GM19455 (cell line): ENCODE measurements around the gene CLCN2.
A peak's percentile ranks its signal among the peaks of the same experiment; 100 is the strongest.

Source experiments
- ATAC-seq: cut with Tn5 transposase; IDR thresholded peaks from one replicate; pipeline ENCODE4 v1.9.1; 2021; ENCODE audit not compliant: unreplicated experiment

Gene CLCN2

DNA sequence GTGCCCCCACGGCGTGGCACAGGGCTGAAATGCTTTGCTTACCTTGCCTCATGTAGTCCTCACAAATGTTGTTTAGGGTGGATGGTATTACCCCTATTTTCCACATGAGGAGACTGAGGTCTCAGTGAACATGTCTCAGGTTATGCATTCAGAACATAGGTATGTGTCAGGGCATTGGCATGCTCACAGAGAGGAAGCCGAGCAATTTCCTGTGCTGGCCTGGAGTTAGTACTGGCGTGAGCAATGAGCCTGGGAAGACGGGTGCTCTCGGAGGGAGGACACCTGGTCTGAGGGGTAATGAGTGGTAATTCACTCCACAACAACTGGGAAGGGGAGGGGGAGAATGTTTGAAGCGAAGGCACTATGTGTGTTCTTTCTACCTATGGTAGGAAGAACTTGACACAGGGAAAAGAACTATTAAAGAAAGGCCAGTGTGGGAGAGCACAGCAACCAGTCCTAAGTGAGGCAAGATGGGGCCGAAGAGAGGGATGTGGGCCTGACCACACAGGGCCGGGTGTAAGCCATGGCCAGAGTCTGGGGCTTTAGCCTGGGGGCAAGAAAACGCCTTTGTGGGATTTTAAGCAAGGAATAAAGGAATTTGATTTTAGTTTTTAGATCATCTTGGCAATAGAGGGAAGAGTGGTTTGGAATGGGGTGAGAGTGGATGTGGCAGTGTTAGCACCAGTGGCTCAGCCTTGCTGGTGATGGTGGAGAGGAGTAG, 28.9 kb downstream of the CLCN2 start:
- ATAC-seq = no peak

DNA sequence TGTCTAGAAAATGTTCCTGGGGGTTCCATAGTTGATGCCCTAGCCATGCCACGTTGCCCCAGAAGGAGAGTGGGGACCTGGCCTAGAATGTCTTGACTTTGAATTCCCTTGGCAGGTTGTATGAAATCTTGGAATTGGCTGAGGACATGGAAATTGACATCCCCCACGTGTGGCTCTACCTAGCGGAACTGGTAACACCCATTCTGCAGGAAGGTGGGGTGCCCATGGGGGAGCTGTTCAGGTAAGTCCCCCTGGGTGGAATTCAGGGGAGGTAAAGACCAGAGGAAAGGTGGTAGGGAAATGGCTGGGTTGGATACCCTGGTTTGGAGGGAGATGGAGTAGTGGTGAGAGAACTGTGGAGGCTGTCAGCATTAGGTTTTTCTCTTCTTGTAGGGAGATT, 32.9 kb downstream of the CLCN2 start:
- no peak for ATAC-seq

DNA sequence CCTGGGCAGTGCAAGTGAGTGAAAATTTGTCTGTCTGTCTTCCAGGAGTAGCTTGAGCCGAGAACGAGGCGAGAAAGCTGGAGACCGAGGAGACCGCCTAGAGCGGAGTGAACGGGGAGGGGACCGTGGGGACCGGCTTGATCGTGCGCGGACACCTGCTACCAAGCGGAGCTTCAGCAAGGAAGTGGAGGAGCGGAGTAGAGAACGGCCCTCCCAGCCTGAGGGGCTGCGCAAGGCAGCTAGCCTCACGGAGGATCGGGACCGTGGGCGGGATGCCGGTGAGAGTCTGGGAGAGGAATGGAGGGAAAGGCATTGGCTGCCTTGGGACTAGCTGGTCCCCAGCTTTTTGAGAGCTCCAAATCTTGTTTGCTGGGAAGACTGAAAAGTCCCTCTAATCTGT, 34.2 kb downstream of the CLCN2 start:
- no peak for ATAC-seq

DNA sequence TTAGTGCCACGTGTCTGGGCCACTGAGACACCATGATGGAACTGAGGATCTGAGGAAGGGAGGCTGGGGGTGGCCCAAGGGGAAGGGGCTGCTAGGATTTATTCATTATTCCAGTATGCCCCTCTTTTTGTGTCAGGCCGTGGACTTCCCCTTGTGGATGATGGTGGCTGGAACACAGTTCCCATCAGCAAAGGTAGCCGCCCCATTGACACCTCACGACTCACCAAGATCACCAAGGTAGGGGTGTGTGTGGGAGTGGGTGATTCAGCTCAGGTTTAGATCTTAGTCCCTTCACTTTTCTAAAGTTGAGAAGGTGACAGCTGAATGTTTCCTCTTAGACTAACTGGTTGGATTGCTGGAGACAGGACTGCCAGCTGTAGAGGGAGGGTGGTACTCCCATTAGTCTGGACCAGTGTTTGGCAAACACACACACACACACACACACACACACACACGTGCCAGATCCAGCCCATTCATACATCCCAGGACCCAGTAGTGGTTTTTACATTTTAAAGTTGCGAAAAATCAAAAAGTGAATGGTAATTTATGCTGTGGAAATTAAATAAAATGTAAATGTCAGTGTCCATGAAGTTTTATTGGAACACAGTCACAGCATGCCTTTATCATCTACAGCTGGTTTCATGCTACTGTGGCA, 35.6 kb downstream of the CLCN2 start:
- ATAC-seq = no peak

- no peak for ATAC-seq
Observed at GRCh38 chr3:184325269-184325668, 36.1 kb downstream of the CLCN2 start.

GRCh38 chr3:184323696-184324095, 37.7 kb downstream of the CLCN2 start:
- no peak for ATAC-seq

DNA sequence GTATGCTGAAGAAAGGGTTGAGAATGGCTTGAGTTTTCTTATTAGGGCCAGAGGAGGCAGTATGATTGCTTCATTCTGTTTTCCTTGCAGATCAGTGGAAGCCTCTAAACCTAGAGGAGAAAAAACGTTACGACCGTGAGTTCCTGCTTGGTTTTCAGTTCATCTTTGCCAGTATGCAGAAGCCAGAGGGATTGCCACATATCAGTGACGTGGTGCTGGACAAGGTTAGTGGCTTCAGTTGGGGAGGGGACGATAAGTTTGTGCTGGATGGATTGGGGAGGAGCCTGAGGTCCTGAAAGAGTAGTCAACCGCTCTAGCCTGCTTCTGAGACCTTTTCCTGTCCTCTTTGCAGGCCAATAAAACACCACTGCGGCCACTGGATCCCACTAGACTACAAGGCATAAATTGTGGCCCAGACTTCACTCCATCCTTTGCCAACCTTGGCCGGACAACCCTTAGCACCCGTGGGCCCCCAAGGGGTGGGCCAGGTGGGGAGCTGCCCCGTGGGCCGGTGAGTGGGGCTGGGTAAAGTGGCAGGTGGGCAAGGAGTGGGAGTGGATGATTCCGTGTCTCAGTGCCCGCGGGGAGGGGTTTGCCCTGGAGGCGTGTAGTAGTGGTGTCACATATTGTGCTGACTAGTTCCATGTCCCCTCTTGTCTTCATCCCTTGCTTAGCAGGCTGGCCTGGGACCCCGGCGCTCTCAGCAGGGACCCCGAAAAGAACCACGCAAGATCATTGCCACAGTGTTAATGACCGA, 38.5 kb downstream of the CLCN2 start:
- no peak for ATAC-seq

DNA sequence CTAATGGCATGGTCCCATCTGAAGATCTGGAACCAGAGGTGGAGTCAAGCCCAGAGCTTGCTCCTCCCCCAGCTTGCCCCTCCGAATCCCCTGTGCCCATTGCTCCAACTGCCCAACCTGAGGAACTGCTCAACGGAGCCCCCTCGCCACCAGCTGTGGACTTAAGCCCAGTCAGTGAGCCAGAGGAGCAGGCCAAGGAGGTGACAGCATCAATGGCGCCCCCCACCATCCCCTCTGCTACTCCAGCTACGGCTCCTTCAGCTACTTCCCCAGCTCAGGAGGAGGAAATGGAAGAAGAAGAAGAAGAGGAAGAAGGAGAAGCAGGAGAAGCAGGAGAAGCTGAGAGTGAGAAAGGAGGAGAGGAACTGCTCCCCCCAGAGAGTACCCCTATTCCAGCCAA, 39.7 kb downstream of the CLCN2 start:
- no peak for ATAC-seq

GRCh38 chr3:184320104-184320445, 41.3 kb downstream of the CLCN2 start:
- ATAC-seq = no peak

GRCh38 chr3:184317201-184317600, 44.2 kb downstream of the CLCN2 start:
- no peak for ATAC-seq

DNA sequence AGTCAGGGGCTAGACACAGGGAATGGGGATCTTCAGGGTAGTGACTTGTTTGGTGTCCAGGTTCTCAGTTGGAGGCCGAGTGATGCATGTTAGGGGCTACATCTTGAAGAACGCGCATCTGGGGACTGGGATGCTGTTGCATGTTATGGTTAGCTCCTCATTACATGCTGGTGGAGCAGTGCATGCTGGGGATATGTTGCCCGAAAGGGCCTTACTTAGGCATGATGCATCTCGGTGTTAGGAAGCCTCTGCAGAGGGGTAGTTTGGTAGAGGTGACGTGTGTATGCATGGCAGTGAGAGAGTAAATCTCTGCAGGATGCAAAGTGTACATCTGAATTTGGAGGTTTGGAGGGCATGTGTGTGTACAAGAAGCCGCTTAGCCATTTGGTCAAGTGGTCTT, 44.6 kb downstream of the CLCN2 start:
- no peak for ATAC-seq

DNA sequence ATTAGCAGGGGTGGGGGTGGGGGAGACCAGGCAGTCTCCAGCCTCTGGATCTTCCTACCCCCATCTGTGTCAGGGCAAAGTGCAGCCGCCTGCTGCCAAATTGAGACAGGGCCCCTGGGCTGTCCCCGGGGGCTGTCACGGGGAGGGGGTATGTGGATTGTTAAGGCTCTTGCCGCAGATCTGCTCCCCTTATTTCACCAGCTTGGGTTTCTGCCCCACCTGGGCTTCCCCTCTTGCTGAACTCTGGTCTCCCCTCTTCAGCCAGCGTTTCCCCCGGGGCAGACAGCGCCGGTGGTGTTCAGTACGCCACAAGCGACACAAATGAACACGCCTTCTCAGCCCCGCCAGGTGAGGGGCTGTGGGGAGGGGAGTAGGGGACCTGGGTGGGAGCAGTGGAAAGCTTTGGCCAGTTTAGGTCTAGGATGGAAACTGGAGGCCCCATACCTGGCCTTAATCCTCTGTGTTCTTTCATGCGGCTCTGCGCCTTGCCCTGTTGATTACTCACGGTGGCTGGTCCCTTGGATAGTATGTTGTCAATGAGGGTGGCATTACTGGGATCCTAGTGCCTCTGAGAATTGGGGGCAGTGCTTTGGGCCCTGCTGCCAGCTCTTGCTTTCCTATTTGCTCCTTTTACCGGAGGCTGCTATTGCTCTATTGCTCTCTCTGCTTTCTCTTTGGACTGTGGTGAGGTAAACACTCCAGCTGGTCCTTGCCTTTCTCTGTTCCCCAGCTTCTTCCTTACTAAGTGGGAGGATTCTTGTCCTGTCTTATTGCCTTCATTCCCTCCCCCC, 45.3 kb downstream of the CLCN2 start:
- no peak for ATAC-seq

DNA sequence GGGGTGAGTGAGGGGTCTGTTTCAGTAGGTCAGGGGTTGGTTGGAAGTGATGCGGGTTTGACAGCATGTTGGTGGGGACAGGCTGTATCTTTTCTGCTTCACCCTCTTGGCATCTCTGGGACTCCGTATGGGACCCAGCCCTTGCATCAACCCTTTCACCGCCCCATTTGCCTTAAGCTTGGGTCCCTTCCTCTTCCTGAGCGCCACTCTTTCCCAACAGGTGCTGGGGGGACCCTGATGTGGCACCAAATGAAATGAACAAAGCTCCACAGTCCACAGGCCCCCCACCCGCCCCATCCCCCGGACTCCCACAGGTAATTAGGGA, 45.9 kb downstream of the CLCN2 start:
- ATAC-seq = peak; percentile 2

DNA sequence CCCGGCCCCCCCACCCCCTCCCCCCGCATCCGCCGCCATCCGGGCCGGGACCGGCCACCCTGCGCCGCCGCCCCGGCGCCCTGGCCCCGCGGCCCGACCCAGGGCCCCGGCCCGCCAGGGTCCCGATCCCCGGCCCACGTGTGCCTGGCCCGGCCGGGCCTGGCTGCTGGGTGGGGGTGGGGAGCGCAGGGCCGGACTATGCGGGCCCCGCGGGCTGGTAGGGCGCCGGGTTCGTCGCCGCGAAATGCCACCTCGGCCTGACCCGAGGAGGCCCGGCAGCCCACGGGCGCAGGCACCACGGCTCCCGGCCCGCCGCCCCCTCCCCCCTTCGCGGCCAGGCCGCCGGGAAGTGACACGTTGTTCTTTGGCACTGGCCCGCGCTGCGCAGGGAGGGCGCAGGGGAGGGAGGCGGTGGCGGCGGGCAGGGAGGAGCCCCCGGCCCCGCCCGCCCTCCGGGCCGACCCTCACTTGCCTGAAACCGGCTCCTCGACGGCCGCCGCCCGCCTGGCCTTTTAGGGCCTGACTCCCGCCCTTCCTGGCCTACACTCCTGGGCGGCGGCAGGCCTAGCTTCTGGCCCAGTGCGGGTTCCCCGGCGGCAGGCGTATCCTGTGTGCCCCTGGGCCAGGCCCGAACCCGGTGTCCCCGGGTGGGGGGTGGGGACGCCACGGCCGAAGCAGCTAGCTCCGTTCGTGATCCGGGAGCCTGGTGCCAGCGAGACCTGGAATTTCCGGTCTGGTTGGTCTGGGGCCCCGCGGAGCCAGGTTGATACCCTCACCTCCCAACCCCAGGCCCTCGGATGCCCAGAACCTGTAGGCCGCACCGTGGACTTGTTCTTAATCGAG, 46.5 kb downstream of the CLCN2 start:
- peak; percentile 50 for ATAC-seq

GRCh38 chr3:184314363-184314699, 47.1 kb downstream of the CLCN2 start, which contains the start of gene EIF4G1:
Gene EIF4G1, plus strand, starts transcription at chr3:184314606. Its CDS starts 1,191 bp downstream, at chr3:184315797.
- ATAC-seq = peak; percentile 83

- no peak for ATAC-seq
Observed at GRCh38 chr3:184311633-184312032, 49.8 kb downstream of the CLCN2 start.

DNA sequence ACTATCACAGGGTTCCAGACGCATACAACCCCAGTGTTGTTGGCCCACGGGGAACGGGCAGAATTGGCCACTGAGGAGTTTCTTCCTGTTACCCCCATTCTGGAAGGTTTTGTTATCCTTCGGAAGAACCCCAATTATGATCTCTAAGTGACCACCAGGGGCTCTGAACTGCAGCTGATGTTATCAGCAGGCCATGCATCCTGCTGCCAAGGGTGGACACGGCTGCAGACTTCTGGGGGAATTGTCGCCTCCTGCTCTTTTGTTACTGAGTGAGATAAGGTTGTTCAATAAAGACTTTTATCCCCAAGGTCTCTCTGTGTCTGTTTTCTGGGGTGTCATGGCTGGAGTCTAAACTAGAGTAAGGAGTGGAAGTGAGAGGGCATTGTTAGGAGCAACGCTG, 52.7 kb downstream of the CLCN2 start:
- ATAC-seq = no peak

- no peak for ATAC-seq
Observed at GRCh38 chr3:184307915-184308314, 53.5 kb downstream of the CLCN2 start.

- ATAC-seq = no peak
Observed at GRCh38 chr3:184306341-184306972, 54.9 kb downstream of the CLCN2 start.

GRCh38 chr3:184305577-184305976, 55.8 kb downstream of the CLCN2 start:
- no peak for ATAC-seq
